ENCODE measurements around the gene NUAK1. TPM values are rescaled to one million over a fixed set of nuclear protein-coding genes. Genes with fewer than 3 reads are reported as not detected.

The NUAK1 gene
- total RNA-seq, 6 donors from 2014 or later = 7.1 to 28.7 (median 10.9) TPM

- no peaks in the 10 kb centered on the region for H3K27me3 ChIP-seq
- no peak overlapping the region for H3K4me3 ChIP-seq
- H3K36me3 ChIP-seq = no peaks in the 10 kb centered on the region
- TF ChIP-seq POLR2A (IDR thresholded peaks at IDR 0.05) = no peak
- TF ChIP-seq EP300 (IDR thresholded peaks at IDR 0.05) = no peak
- TF ChIP-seq POLR2AphosphoS5 (IDR thresholded peaks at IDR 0.05) = no peak
- TF ChIP-seq, protein P1, sequence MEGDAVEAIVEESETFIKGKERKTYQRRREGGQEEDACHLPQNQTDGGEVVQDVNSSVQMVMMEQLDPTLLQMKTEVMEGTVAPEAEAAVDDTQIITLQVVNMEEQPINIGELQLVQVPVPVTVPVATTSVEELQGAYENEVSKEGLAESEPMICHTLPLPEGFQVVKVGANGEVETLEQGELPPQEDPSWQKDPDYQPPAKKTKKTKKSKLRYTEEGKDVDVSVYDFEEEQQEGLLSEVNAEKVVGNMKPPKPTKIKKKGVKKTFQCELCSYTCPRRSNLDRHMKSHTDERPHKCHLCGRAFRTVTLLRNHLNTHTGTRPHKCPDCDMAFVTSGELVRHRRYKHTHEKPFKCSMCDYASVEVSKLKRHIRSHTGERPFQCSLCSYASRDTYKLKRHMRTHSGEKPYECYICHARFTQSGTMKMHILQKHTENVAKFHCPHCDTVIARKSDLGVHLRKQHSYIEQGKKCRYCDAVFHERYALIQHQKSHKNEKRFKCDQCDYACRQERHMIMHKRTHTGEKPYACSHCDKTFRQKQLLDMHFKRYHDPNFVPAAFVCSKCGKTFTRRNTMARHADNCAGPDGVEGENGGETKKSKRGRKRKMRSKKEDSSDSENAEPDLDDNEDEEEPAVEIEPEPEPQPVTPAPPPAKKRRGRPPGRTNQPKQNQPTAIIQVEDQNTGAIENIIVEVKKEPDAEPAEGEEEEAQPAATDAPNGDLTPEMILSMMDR (IDR thresholded peaks at IDR 0.05) = no peak
- ATAC-seq (ENCODE audit: low FRiP score in 2 of 2) (no peak), DNase-seq (no peak)
- H3K4me1 ChIP-seq = peaks cover 5 to 10% (median 6%) of the 10 kb centered on the region in 4 donors
- H3K9me3 ChIP-seq = no peaks in the 10 kb centered on the region
- H3K27ac ChIP-seq = no peak overlapping the region
- 83 to 89% methylated on average over 5 of the region's 5 CpGs for WGBS, 2 donors
These were observed 37.0 kb downstream of the NUAK1 start for GRCh38 chr12:106101803-106102202.

- no peak overlapping the region for H3K4me3 ChIP-seq
- TF ChIP-seq, protein P1 (IDR thresholded peaks at IDR 0.05) = no peak
- no peak for TF ChIP-seq POLR2A (IDR thresholded peaks at IDR 0.05)
- TF ChIP-seq EP300 (IDR thresholded peaks at IDR 0.05) = no peak
- TF ChIP-seq POLR2AphosphoS5 (IDR thresholded peaks at IDR 0.05) = no peak
- no peak for ATAC-seq (ENCODE audit: low FRiP score in 2 of 2)
- 76 to 78% methylated on average over 6 of the region's 6 CpGs for WGBS, 2 donors
- H3K36me3 ChIP-seq = no peaks in the 10 kb centered on the region
- no peaks in the 10 kb centered on the region for H3K4me1 ChIP-seq
- no peak for DNase-seq
- H3K9me3 ChIP-seq = no peaks in the 10 kb centered on the region
- no peaks in the 10 kb centered on the region for H3K27me3 ChIP-seq
- H3K27ac ChIP-seq = no peak overlapping the region
These were observed 40.0 kb downstream of the NUAK1 start for GRCh38 chr12:106098691-106099200.

GRCh38 chr12:106097011-106097410 lies 41.7 kb downstream of the NUAK1 start:
- Histone ChIP-seq H3K36me3 (no peaks in the 10 kb centered on the region), H3K4me1 (no peaks in the 10 kb centered on the region), H3K9me3 (no peaks in the 10 kb centered on the region), H3K27ac (no peak overlapping the region), H3K4me3 (no peak overlapping the region), H3K27me3 (no peaks in the 10 kb centered on the region)
- WGBS, 2 donors = 88 to 90% methylated on average over 2 of the region's 2 CpGs
- ATAC-seq (ENCODE audit: low FRiP score in 2 of 2) = peak in 1 of 2 donors; percentile 22
- TF ChIP-seq POLR2AphosphoS5 (IDR thresholded peaks at IDR 0.05) (no peak), EP300 (IDR thresholded peaks at IDR 0.05) (no peak), POLR2A (IDR thresholded peaks at IDR 0.05) (no peak)
- TF ChIP-seq, protein P1 (IDR thresholded peaks at IDR 0.05) = no peak
- no peak for DNase-seq

GRCh38 chr12:106096376-106096775 lies 42.4 kb downstream of the NUAK1 start:
- TF ChIP-seq POLR2AphosphoS5 (IDR thresholded peaks at IDR 0.05) = no peak
- Histone ChIP-seq H3K27me3 (no peaks in the 10 kb centered on the region), H3K9me3 (no peaks in the 10 kb centered on the region), H3K4me3 (no peak overlapping the region), H3K27ac (peak overlapping the region in 2 of 4 donors; percentile 14), H3K36me3 (no peaks in the 10 kb centered on the region), H3K4me1 (no peaks in the 10 kb centered on the region)
- ATAC-seq (ENCODE audit: low FRiP score in 2 of 2) = peak in 1 of 2 donors; percentile 78
- 68 to 71% methylated on average over 12 of the region's 12 CpGs for WGBS, 2 donors
- DNase-seq = no peak

GRCh38 chr12:106094304-106094703 lies 44.5 kb downstream of the NUAK1 start:
- Histone ChIP-seq H3K27me3 (no peaks in the 10 kb centered on the region), H3K4me1 (peaks cover 0 to 6% (median 0%) of the 10 kb centered on the region in 4 donors), H3K4me3 (no peak overlapping the region), H3K9me3 (no peaks in the 10 kb centered on the region), H3K36me3 (no peaks in the 10 kb centered on the region), H3K27ac (peak overlapping the region in 2 of 4 donors; percentile 32 to 57)
- no peak for TF ChIP-seq EP300 (IDR thresholded peaks at IDR 0.05)
- no peak for TF ChIP-seq POLR2A (IDR thresholded peaks at IDR 0.05)
- TF ChIP-seq POLR2AphosphoS5 (IDR thresholded peaks at IDR 0.05) = no peak
- TF ChIP-seq, protein P1 (IDR thresholded peaks at IDR 0.05) = no peak
- DNase-seq = no peak
- ATAC-seq (ENCODE audit: low FRiP score in 2 of 2) = no peak
- WGBS, 2 donors = 75 to 90% methylated on average over 5 of the region's 5 CpGs
